Activated CD4-positive, alpha-beta memory T cell treated with anti-CD3 and anti-CD28 coated beads, Interleukin-2, amount 10 ng/mL, durations not matched to agents 7 days and 5 days (primary cell): Measurements from ENCODE around the gene HIGD2A. TPM values are rescaled to one million over a fixed set of nuclear protein-coding genes. Genes with fewer than 3 reads are reported as not detected.

Experiments
- CTCF ChIA-PET: fragments of 350-600 bp; sonication (Branson Sonifier 250); formaldehyde crosslinking; loops from one replicate; lab custom pipeline; 2021; ENCODE audit warnings: antibody characterized with exemption, inconsistent platforms; lab: Charles Lee
- POLR2A ChIA-PET: fragments of 350-600 bp; sonication (Branson Sonifier 250); formaldehyde crosslinking; loops from one replicate; lab custom pipeline; 2021; ENCODE audit warnings: antibody characterized with exemption; lab: Charles Lee
- DNase-seq: peaks from one replicate; pipeline ENCODE4 v3.0.0-alpha.2; 2020
- H3K27ac Mint-ChIP-seq: one replicate; pipeline ENCODE4 v1.8.0; 2021; ENCODE audit warnings: mild to moderate bottlenecking, mixed read lengths
- H3K27me3 Mint-ChIP-seq: one replicate; pipeline ENCODE4 v1.8.0; 2021; ENCODE audit warnings: mixed read lengths
- H3K36me3 Mint-ChIP-seq: one replicate; pipeline ENCODE4 v1.8.0; 2021; ENCODE audit warnings: low read depth, mixed read lengths
- H3K4me1 Mint-ChIP-seq: one replicate; pipeline ENCODE4 v1.8.0; 2021; ENCODE audit warnings: mixed read lengths
- H3K4me3 Mint-ChIP-seq: one replicate; pipeline ENCODE4 v1.8.0; 2021; ENCODE audit warnings: mild to moderate bottlenecking, mixed read lengths
- H3K9me3 Mint-ChIP-seq: one replicate; pipeline ENCODE4 v1.8.0; 2021; ENCODE audit warnings: mixed read lengths
- total RNA-seq, 2 experiments: library from RNA; stranded (reverse); gene quantifications; one replicate each; pipeline ENCODE4 v1.2.3, GENCODE V29; 2021

Gene HIGD2A
- total RNA-seq, 2 experiments from 2014 or later = 142 to 147 TPM

GRCh38 chr5:176379881-176380280 is 8.7 kb upstream of the HIGD2A start:
- H3K27ac Mint-ChIP-seq = no peak overlapping the region
- CTCF ChIA-PET = interaction anchor here (1.2 kb wide), 1 partner anchor 18 kb away, joined by 3 read pairs; the partner anchor contains the start of gene KIAA1191
- H3K4me1 Mint-ChIP-seq = no peaks in the 10 kb centered on the region
- no peaks in the 10 kb centered on the region for H3K27me3 Mint-ChIP-seq
- peaks cover 39% of the 10 kb centered on the region for H3K36me3 Mint-ChIP-seq
- no peaks in the 10 kb centered on the region for H3K9me3 Mint-ChIP-seq
- no peak for DNase-seq
- POLR2A ChIA-PET = interaction anchor here (1.2 kb wide), 1 partner anchor 10 kb away, joined by 6 read pairs; no protein-coding TSS in a partner anchor
- no peak overlapping the region for H3K4me3 Mint-ChIP-seq

- H3K27me3 Mint-ChIP-seq = no peaks in the 10 kb centered on the region
- ChIA-PET POLR2A (no interaction called here), CTCF (interaction anchor here (1.0 kb wide), 1 partner anchor 21 kb away, joined by 3 read pairs; no protein-coding TSS in a partner anchor)
- peaks cover 9% of the 10 kb centered on the region for H3K4me1 Mint-ChIP-seq
- peaks cover 51% of the 10 kb centered on the region for H3K36me3 Mint-ChIP-seq
- no peak for DNase-seq
- H3K9me3 Mint-ChIP-seq = no peaks in the 10 kb centered on the region
- H3K4me3 Mint-ChIP-seq = no peak overlapping the region
- no peak overlapping the region for H3K27ac Mint-ChIP-seq
Observed at GRCh38 chr5:176381423-176381822, 7.1 kb upstream of the HIGD2A start.

DNA sequence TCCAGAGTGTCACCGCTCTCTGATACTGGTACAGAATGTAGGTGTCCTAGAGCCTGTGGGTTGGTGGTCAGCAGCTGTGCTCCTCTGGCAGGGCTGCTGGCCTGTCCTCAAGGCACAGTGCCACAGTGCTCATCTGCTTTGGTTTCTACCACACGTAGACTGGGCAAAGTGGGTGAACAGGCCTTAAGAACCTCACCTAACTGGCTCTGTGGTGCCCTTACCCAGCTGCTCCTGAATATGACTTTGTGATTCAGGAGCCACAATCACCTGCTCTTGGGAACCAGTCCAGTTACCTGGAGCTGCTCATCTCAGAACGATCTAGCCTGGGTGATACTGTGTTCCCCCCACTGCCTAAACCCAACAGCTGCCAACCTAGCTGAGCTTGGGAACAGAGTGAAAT is 6.6 kb upstream of the HIGD2A start:
- peaks cover 56% of the 10 kb centered on the region for H3K36me3 Mint-ChIP-seq
- ChIA-PET POLR2A (no interaction called here), CTCF (no interaction called here)
- H3K27ac Mint-ChIP-seq = no peak overlapping the region
- H3K4me1 Mint-ChIP-seq = peaks cover 14% of the 10 kb centered on the region
- no peaks in the 10 kb centered on the region for H3K27me3 Mint-ChIP-seq
- no peak overlapping the region for H3K4me3 Mint-ChIP-seq
- H3K9me3 Mint-ChIP-seq = no peaks in the 10 kb centered on the region
- DNase-seq = no peak

DNA sequence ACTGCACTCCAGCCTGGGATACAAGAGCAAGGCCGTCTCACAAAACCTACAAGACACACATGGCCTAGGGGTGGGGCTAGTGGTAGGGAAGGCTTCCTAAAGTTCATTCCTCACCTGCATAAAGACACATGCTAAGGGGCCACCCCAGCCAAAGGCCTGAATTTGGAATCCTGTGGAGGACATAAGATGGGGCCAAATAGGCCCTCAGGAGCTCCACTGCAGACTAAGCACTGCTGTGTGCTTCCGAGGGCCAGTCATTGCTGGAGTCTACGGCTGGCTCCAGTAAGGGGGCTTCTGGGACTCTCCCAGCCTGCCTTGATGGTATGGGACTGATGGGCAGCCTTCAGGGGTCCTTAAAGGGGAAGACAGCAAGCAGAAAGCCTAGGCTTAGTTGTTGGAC is 5.8 kb upstream of the HIGD2A start:
- H3K9me3 Mint-ChIP-seq = no peaks in the 10 kb centered on the region
- ChIA-PET POLR2A (no interaction called here), CTCF (no interaction called here)
- DNase-seq = no peak
- H3K36me3 Mint-ChIP-seq = peaks cover 59% of the 10 kb centered on the region
- no peak overlapping the region for H3K27ac Mint-ChIP-seq
- H3K4me1 Mint-ChIP-seq = peaks cover 21% of the 10 kb centered on the region
- no peaks in the 10 kb centered on the region for H3K27me3 Mint-ChIP-seq
- H3K4me3 Mint-ChIP-seq = no peak overlapping the region

DNA sequence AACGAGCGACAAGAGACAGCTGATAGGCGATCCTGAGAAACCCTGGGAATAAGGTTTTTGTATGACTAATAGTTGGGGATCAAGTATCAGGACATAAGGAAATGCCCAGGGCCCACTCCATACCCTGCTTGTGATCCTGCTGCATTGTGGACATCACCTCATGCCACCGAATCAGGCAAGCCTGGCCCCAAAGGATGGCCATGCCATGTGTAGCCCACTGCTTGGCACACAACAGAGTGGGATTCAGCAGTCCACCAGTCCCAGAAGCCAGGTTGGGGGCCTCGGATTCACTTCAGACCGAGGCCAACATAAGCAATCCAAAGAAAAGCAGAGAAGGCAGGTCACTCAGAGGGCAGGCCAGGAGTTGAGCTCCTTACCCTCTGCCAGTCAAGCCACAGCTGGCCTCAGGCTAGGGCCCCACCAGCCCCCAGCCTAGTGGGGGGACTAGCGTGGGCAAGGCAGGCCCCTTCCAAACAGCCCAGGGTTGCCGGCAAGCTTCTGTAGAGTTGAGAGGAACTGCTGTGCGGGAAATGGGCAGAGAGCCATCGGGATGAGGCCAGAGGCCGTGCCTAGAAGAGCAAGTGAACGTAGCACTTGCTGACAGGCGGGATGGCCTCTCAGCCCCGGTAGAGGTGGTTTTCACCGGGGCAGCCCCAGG is 5.2 kb upstream of the HIGD2A start:
- POLR2A ChIA-PET = interaction anchor here (6.9 kb wide), 1 partner anchor 22 kb away, joined by 62 read pairs; the partner anchor contains the start of gene KIAA1191
- CTCF ChIA-PET = no interaction called here
- no peak overlapping the region for H3K27ac Mint-ChIP-seq
- peaks cover 24% of the 10 kb centered on the region for H3K4me1 Mint-ChIP-seq
- peaks cover 62% of the 10 kb centered on the region for H3K36me3 Mint-ChIP-seq
- H3K9me3 Mint-ChIP-seq = no peaks in the 10 kb centered on the region
- DNase-seq = no peak
- H3K4me3 Mint-ChIP-seq = no peak overlapping the region
- no peaks in the 10 kb centered on the region for H3K27me3 Mint-ChIP-seq

- no peak for DNase-seq
- POLR2A ChIA-PET = interaction anchor here (6.9 kb wide), 1 partner anchor 23 kb away, joined by 62 read pairs; the partner anchor contains the start of gene KIAA1191
- peaks cover 62% of the 10 kb centered on the region for H3K36me3 Mint-ChIP-seq
- H3K27me3 Mint-ChIP-seq = no peaks in the 10 kb centered on the region
- H3K4me1 Mint-ChIP-seq = peaks cover 24% of the 10 kb centered on the region
- CTCF ChIA-PET = no interaction called here
- no peak overlapping the region for H3K4me3 Mint-ChIP-seq
- no peak overlapping the region for H3K27ac Mint-ChIP-seq
- no peaks in the 10 kb centered on the region for H3K9me3 Mint-ChIP-seq
Observed at GRCh38 chr5:176383961-176384360, 4.6 kb upstream of the HIGD2A start.

GRCh38 chr5:176384366-176384930 is 4.1 kb upstream of the HIGD2A start:
- POLR2A ChIA-PET = interaction anchor here (1.3 to 6.9 kb wide), 2 partner anchors 16 to 23 kb away, joined by 3 to 62 read pairs; partner anchors contain the start of gene KIAA1191
- H3K9me3 Mint-ChIP-seq = no peaks in the 10 kb centered on the region
- no peak overlapping the region for H3K4me3 Mint-ChIP-seq
- H3K4me1 Mint-ChIP-seq = peaks cover 24% of the 10 kb centered on the region
- CTCF ChIA-PET = no interaction called here
- no peaks in the 10 kb centered on the region for H3K27me3 Mint-ChIP-seq
- H3K36me3 Mint-ChIP-seq = peaks cover 62% of the 10 kb centered on the region
- no peak overlapping the region for H3K27ac Mint-ChIP-seq
- no peak for DNase-seq

- Mint-ChIP-seq H3K36me3 (peaks cover 59% of the 10 kb centered on the region), H3K4me1 (peaks cover 28% of the 10 kb centered on the region), H3K27me3 (no peaks in the 10 kb centered on the region), H3K4me3 (no peak overlapping the region), H3K27ac (no peak overlapping the region), H3K9me3 (no peaks in the 10 kb centered on the region)
- no peak for DNase-seq
- POLR2A ChIA-PET = interaction anchor here (1.3 to 6.9 kb wide), 2 partner anchors 16 to 24 kb away, joined by 3 to 62 read pairs; partner anchors contain the start of gene KIAA1191
- CTCF ChIA-PET = no interaction called here
Observed at GRCh38 chr5:176384991-176385390, 3.6 kb upstream of the HIGD2A start.

- ChIA-PET CTCF (interaction anchor here (1.5 kb wide), 1 partner anchor 151 kb away, joined by 3 read pairs; the partner anchor contains the start of gene RNF44), POLR2A (interaction anchor here (0.9 to 6.9 kb wide), 3 partner anchors 25 to 156 kb away, joined by 3 to 62 read pairs (median 21); partner anchors contain the start of gene KIAA1191)
- peaks cover 67% of the 10 kb centered on the region for H3K36me3 Mint-ChIP-seq
- H3K4me3 Mint-ChIP-seq = peak overlapping the region; percentile 95
- no peaks in the 10 kb centered on the region for H3K27me3 Mint-ChIP-seq
- no peak for DNase-seq
- H3K27ac Mint-ChIP-seq = no peak overlapping the region
- peaks cover 31% of the 10 kb centered on the region for H3K4me1 Mint-ChIP-seq
- H3K9me3 Mint-ChIP-seq = no peaks in the 10 kb centered on the region
Observed at GRCh38 chr5:176386491-176386890, 2.1 kb upstream of the HIGD2A start.

DNA sequence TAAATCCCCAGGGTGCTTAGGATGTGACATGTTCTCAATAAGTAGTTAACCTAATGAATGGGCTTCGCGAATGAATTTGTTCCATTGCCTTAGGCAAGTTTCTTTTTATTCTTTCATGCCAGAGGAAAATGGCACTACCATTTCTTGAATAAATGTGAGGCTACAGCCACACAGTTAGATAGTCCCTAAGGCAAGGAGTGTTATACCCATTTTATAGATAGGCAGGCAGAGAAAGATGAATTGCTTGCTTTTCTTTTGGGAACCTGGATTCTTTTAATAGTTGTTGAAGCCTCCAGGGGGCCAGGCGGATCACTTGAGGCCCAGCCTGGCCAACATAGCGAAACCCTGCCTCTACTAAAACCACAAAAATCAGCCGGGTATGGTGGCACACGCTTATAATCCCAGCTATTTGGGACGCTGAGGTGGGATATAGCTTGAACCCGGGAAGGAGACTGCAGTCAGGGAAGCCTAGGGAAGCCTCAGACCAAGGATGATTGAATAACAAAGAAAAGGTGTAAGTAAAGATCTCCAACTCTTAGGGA is 1.1 kb upstream of the HIGD2A start:
- Mint-ChIP-seq H3K27me3 (no peaks in the 10 kb centered on the region), H3K4me3 (peak overlapping the region; percentile 95), H3K4me1 (peaks cover 31% of the 10 kb centered on the region), H3K9me3 (no peaks in the 10 kb centered on the region), H3K36me3 (peaks cover 66% of the 10 kb centered on the region), H3K27ac (peak overlapping the region; percentile 99)
- CTCF ChIA-PET = interaction anchor here (0.7 to 1.8 kb wide), 3 partner anchors 26 to 150 kb away, joined by 3 to 8 read pairs (median 4); partner anchors contain the start of genes KIAA1191 and RNF44
- POLR2A ChIA-PET = interaction anchor here (0.7 to 6.9 kb wide), 8 partner anchors 10 to 155 kb away, joined by 3 to 62 read pairs (median 12); partner anchors contain the start of genes FAF2, KIAA1191 and RNF44
- DNase-seq = no peak

DNA sequence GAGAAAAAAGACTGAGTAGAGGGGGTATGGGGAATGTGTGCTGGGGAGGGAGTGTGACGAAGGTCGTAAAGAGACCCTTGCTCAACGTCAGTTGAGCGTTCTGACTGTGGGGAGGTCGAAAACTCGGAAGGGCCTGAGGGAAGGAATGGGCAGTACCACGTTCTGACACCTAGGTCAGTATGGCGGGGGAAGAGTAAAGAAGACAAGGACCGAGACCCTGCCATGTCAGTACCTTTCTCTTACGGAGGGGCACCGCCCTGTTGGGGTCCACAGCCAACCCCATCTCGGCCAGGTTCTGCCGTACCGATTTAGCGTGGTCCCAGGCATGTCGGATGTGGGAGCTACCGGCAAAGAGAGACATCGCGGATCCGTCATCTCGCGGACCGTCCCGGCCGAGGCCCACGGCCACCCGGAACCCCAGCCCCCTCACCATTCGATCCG is 528 bp upstream of the HIGD2A start:
- no peak for DNase-seq
- Mint-ChIP-seq H3K36me3 (peaks cover 63% of the 10 kb centered on the region), H3K27me3 (no peaks in the 10 kb centered on the region), H3K4me1 (peaks cover 31% of the 10 kb centered on the region), H3K4me3 (peak overlapping the region; percentile 95), H3K27ac (peak overlapping the region; percentile 99), H3K9me3 (no peaks in the 10 kb centered on the region)
- POLR2A ChIA-PET = interaction anchor here (0.6 to 6.9 kb wide), 9 partner anchors 11 to 155 kb away, joined by 3 to 62 read pairs (median 8); partner anchors contain the start of genes FAF2, KIAA1191 and RNF44
- CTCF ChIA-PET = interaction anchor here (1.0 to 1.8 kb wide), 3 partner anchors 27 to 153 kb away, joined by 3 to 8 read pairs (median 4); partner anchors contain the start of genes KIAA1191 and RNF44
